Panc1 (cell line): ENCODE measurements around the gene DLGAP5. TPM values are rescaled to one million over a fixed set of nuclear protein-coding genes. Genes with fewer than 3 reads are reported as not detected.

Experiments
- ATAC-seq: fragments of 200-7000 bp; cut with Tn5 transposase; 2 replicates; pipeline ENCODE4 v1.9.1; 2020; ENCODE audit warnings: mild to moderate bottlenecking, moderate library complexity
- BruUV-seq: library from RNA; stranded (reverse); fragments of 400-500 nt; replicated peaks from 2 replicates; lab custom pipeline; 2021; lab: Mats Ljungman, UMichigan
- CTCF ChIA-PET: fragments of 300-600 bp; sonication (Branson Sonifier 250); formaldehyde crosslinking; loops from one replicate; lab custom pipeline; 2022; ENCODE audit warnings: antibody characterized with exemption; lab: Charles Lee
- POLR2A ChIA-PET: fragments of 300-600 bp; sonication (Branson Sonifier 250); formaldehyde crosslinking; loops from one replicate; lab custom pipeline; 2022; ENCODE audit warnings: antibody characterized with exemption; lab: Charles Lee
- DNase-seq: peaks from one replicate; pipeline ENCODE4 v3.0.0-alpha.2; 2010; ENCODE audit warnings: low read depth, low spot score
- H3K27ac ChIP-seq: 2 replicates; pipeline ENCODE4 v1.5.1; 2011; ENCODE audit warnings: mild to moderate bottlenecking, low read length, inconsistent platforms
- H3K27me3 ChIP-seq: fragments of 200-500 bp; sonication (Bioruptor generic); 2 replicates; pipeline ENCODE4 v1.6.0; 2014; ENCODE audit warnings: low read length, inconsistent platforms; ENCODE audit not compliant: control insufficient read depth, insufficient read depth
- H3K36me3 ChIP-seq: fragments of 200-500 bp; sonication (Bioruptor generic); 2 replicates; pipeline ENCODE4 v1.5.1; 2014; ENCODE audit warnings: inconsistent platforms, mild to moderate bottlenecking, low read length, moderate library complexity; ENCODE audit not compliant: control insufficient read depth, insufficient read depth
- H3K4me1 ChIP-seq: 2 replicates; pipeline ENCODE4 v1.5.1; 2011; ENCODE audit warnings: inconsistent platforms, mild to moderate bottlenecking, low read length, moderate library complexity; ENCODE audit not compliant: control insufficient read depth, insufficient read depth
- H3K4me3 ChIP-seq, 2 experiments: 2 replicates each; pipeline ENCODE4 v1.5.1; 2011 to 2012; ENCODE audit warnings: low read depth in 2 of 2, low read length in 2 of 2, mild to moderate bottlenecking in 2 of 2, inconsistent platforms in 1 of 2, moderate library complexity in 1 of 2
- H3K9me3 ChIP-seq: fragments of 200-500 bp; sonication (Bioruptor generic); 2 replicates; pipeline ENCODE4 v1.5.1; 2014; ENCODE audit warnings: low read depth, mild to moderate bottlenecking, inconsistent platforms, low read length, moderate library complexity; ENCODE audit not compliant: control insufficient read depth, insufficient read depth
- POLR2AphosphoS5 ChIP-seq: IDR thresholded peaks from 2 replicates; pipeline ENCODE4 v1.6.1; 2012; ENCODE audit warnings: mild to moderate bottlenecking, low read depth, low read length, moderate library complexity
- REST ChIP-seq, 2 experiments: IDR thresholded peaks; 2 replicates each; pipeline ENCODE4 v1.6.1; 2011 to 2012; ENCODE audit warnings: low read depth in 2 of 2, control low read depth in 1 of 2, low read length in 1 of 2, mild to moderate bottlenecking in 1 of 2, moderate library complexity in 1 of 2; ENCODE audit not compliant: insufficient read depth in 1 of 2
- SIN3A ChIP-seq: IDR thresholded peaks from 2 replicates; pipeline ENCODE4 v1.6.1; 2012; ENCODE audit warnings: low read depth, mild to moderate bottlenecking, low read length, moderate library complexity, borderline replicate concordance; ENCODE audit not compliant: insufficient read depth
- TCF7L2 ChIP-seq: IDR thresholded peaks from 2 replicates; pipeline ENCODE4 v1.6.1; 2011; ENCODE audit warnings: mild to moderate bottlenecking, low read depth, low read length, inconsistent platforms
- in situ Hi-C: cut with HindIII; loops from 2 replicates; pipeline ENCODE4 v1.10.0; 2016; ENCODE audit warnings: low sequenced_read_pairs, low pct_unique_long_range_greater_than_20kb
- intact Hi-C: fragments of 100-400 bp; cut with micrococcal nuclease; formaldehyde crosslinking; loops from one replicate; pipeline ENCODE4 v1.10.0; 2022; ENCODE audit not compliant: unreplicated experiment
- total RNA-seq: library from RNA; stranded (reverse); gene quantifications from one replicate; pipeline ENCODE4 v1.2.1, GENCODE V29; 2021; ENCODE audit not compliant: unreplicated experiment
- TF ChIP-seq, protein P1 (sequence below): fragments of 450-650 bp; IDR thresholded peaks from 2 replicates; pipeline ENCODE4 v1.5.1; 2017; ENCODE audit warnings: mild to moderate bottlenecking

Gene DLGAP5
- total RNA-seq, 1 experiment from 2014 or later, result 48.7 TPM

GRCh38 chr14:55130196-55130550, 61.2 kb downstream of the DLGAP5 start:
- Histone ChIP-seq H3K9me3 (no peaks in the 10 kb centered on the region), H3K27me3 (no peaks in the 10 kb centered on the region), H3K36me3 (no peaks in the 10 kb centered on the region; the same call in 1 of the 2 replicates), H3K27ac (peak overlapping the region; percentile 63), H3K4me1 (peaks cover 40% of the 10 kb centered on the region), H3K4me3 (peak overlapping the region; percentile 74 to 85)
- ChIA-PET CTCF (interaction anchor here (0.9 kb wide), 1 partner anchor 11 kb away, joined by 3 read pairs; no protein-coding TSS in a partner anchor), POLR2A (no interaction called here)
- in situ Hi-C loops (no loop called here), intact Hi-C loops (loop anchor here (5.0 kb wide), 1 partner anchor 38 kb away; no protein-coding TSS in a partner anchor)
- DNase-seq (no peak), ATAC-seq (no peak)
- TF ChIP-seq TCF7L2 (no peak), POLR2AphosphoS5 (no peak), SIN3A (no peak), REST (IDR thresholded peaks at IDR 0.05; ENCODE audit: insufficient read depth in 1 of 2, low read depth in 2 of 2, low read length in 1 of 2) (no peak)
- TF ChIP-seq, protein P1, sequence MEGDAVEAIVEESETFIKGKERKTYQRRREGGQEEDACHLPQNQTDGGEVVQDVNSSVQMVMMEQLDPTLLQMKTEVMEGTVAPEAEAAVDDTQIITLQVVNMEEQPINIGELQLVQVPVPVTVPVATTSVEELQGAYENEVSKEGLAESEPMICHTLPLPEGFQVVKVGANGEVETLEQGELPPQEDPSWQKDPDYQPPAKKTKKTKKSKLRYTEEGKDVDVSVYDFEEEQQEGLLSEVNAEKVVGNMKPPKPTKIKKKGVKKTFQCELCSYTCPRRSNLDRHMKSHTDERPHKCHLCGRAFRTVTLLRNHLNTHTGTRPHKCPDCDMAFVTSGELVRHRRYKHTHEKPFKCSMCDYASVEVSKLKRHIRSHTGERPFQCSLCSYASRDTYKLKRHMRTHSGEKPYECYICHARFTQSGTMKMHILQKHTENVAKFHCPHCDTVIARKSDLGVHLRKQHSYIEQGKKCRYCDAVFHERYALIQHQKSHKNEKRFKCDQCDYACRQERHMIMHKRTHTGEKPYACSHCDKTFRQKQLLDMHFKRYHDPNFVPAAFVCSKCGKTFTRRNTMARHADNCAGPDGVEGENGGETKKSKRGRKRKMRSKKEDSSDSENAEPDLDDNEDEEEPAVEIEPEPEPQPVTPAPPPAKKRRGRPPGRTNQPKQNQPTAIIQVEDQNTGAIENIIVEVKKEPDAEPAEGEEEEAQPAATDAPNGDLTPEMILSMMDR, result no peak
- BruUV-seq, result TSS peak; percentile 59

GRCh38 chr14:55129428-55130195, 61.8 kb downstream of the DLGAP5 start:
- POLR2A ChIA-PET, result interaction anchor here (1.0 to 1.2 kb wide), 2 partner anchors 21 to 24 kb away, joined by 3 to 5 read pairs; no protein-coding TSS in a partner anchor

More at GRCh38 chr14:55129428-55130195, 61.8 kb downstream of the DLGAP5 start:
- CTCF ChIA-PET, result interaction anchor here (0.9 kb wide), 1 partner anchor 11 kb away, joined by 3 read pairs; no protein-coding TSS in a partner anchor
- intact Hi-C loops (loop anchor here (5.0 kb wide), 1 partner anchor 37 kb away; no protein-coding TSS in a partner anchor), in situ Hi-C loops (no loop called here)
- Histone ChIP-seq H3K36me3 (no peaks in the 10 kb centered on the region; the same call in 1 of the 2 replicates), H3K9me3 (no peaks in the 10 kb centered on the region), H3K4me3 (peak overlapping the region; percentile 74 to 85), H3K4me1 (peaks cover 40% of the 10 kb centered on the region), H3K27ac (peak overlapping the region; percentile 63), H3K27me3 (no peaks in the 10 kb centered on the region)
- peak; percentile 82 for ATAC-seq
- BruUV-seq, result no TSS peak
- no peak for DNase-seq
- TF ChIP-seq, protein P1, result no peak
- TF ChIP-seq REST (IDR thresholded peaks at IDR 0.05; ENCODE audit: insufficient read depth in 1 of 2, low read depth in 2 of 2, low read length in 1 of 2), result no peak
- no peak for TF ChIP-seq POLR2AphosphoS5
- TF ChIP-seq TCF7L2, result no peak
- no peak for TF ChIP-seq SIN3A
